Measurements from ENCODE around the gene BTAF1. TPM values are rescaled to one million over a fixed set of nuclear protein-coding genes. Genes with fewer than 3 reads are reported as not detected.

BTAF1 gene
- total and polyA plus RNA-seq, 10 of the 15 experiments (the other 5 are each of a cell fraction or from before 2014, with no cell fraction given) = 11.8 to 157 (median 55.5) TPM

DNA sequence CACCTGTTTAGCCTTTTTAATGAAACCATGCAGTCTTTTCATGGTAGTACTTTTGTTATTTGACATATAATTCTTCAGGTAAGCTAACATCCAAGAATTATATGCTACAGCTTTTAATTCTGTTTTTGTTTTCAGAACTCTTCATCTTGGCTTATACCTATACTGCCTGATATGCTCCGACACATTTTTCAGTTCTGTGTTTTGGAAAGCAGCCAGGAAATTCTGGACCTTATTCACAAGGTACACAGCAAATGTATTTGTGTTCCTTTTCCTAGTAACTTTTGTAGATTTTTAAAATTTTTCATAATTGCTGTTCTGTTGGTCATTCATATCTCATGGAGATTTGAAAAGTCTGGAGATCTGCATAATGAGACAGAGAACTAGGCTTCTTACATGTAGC is 56.7 kb downstream of the BTAF1 start:
- H3K27ac ChIP-seq (ENCODE audit: control insufficient read depth, insufficient read depth) = no peak overlapping the region
- SMC1A ChIA-PET (ENCODE audit: uncharacterized antibody, unreplicated experiment) = no interaction called here
- CTCF ChIA-PET = interaction anchor here (0.5 kb wide), 1 partner anchor 683 kb away, joined by 4 read pairs; no protein-coding TSS in a partner anchor
- no peak overlapping the region for H3K4me2 ChIP-seq (ENCODE audit: control insufficient read depth, insufficient read depth)
- peaks cover 3 to 22% of the 10 kb centered on the region in 2 experiments for H3K36me3 ChIP-seq (ENCODE audit: control insufficient read depth in 2 of 2, insufficient read depth in 2 of 2, low read length in 1 of 2)
- in situ Hi-C loops (cut with MboI) = no loop called here
- RAD21 ChIA-PET (ENCODE audit: unreplicated experiment) = interaction anchor here (0.6 kb wide), 1 partner anchor 124 kb away, joined by 3 read pairs; no protein-coding TSS in a partner anchor
- H4K20me1 ChIP-seq (ENCODE audit: control insufficient read depth, insufficient read depth) = no peaks in the 10 kb centered on the region
- TF ChIP-seq STAT3 (IDR thresholded peaks at IDR 0.05; ENCODE audit: low read depth, low read length) = no peak
- TF ChIP-seq SREBF1 (IDR thresholded peaks at IDR 0.05; ENCODE audit: low read length) = no peak
- no peak for TF ChIP-seq CEBPB (IDR thresholded peaks at IDR 0.05; ENCODE audit: borderline replicate concordance in 1 of 2, low read depth in 2 of 2, low read length in 2 of 2)
- no peak for TF ChIP-seq ASH2L (IDR thresholded peaks at IDR 0.05; ENCODE audit: borderline replicate concordance, low read depth)
- TF ChIP-seq SIX5 (IDR thresholded peaks at IDR 0.05; ENCODE audit: low read depth, low read length, severe bottlenecking) = no peak
- no peak for TF ChIP-seq TBL1XR1 (IDR thresholded peaks at IDR 0.05; ENCODE audit: low read depth, low read length)
- TF ChIP-seq BACH1 (IDR thresholded peaks at IDR 0.05; ENCODE audit: borderline replicate concordance) = no peak
- TF ChIP-seq IKZF1 (conservative IDR thresholded peaks at IDR 0.05) = no peak
- no peak for TF ChIP-seq JUND (IDR thresholded peaks at IDR 0.05; ENCODE audit: low read depth, low read length)
- TF ChIP-seq, protein P1, sequence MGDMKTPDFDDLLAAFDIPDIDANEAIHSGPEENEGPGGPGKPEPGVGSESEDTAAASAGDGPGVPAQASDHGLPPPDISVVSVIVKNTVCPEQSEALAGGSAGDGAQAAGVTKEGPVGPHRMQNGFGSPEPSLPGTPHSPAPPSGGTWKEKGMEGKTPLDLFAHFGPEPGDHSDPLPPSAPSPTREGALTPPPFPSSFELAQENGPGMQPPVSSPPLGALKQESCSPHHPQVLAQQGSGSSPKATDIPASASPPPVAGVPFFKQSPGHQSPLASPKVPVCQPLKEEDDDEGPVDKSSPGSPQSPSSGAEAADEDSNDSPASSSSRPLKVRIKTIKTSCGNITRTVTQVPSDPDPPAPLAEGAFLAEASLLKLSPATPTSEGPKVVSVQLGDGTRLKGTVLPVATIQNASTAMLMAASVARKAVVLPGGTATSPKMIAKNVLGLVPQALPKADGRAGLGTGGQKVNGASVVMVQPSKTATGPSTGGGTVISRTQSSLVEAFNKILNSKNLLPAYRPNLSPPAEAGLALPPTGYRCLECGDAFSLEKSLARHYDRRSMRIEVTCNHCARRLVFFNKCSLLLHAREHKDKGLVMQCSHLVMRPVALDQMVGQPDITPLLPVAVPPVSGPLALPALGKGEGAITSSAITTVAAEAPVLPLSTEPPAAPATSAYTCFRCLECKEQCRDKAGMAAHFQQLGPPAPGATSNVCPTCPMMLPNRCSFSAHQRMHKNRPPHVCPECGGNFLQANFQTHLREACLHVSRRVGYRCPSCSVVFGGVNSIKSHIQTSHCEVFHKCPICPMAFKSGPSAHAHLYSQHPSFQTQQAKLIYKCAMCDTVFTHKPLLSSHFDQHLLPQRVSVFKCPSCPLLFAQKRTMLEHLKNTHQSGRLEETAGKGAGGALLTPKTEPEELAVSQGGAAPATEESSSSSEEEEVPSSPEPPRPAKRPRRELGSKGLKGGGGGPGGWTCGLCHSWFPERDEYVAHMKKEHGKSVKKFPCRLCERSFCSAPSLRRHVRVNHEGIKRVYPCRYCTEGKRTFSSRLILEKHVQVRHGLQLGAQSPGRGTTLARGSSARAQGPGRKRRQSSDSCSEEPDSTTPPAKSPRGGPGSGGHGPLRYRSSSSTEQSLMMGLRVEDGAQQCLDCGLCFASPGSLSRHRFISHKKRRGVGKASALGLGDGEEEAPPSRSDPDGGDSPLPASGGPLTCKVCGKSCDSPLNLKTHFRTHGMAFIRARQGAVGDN (IDR thresholded peaks at IDR 0.05) = no peak
- no peak for TF ChIP-seq MEF2A (IDR thresholded peaks at IDR 0.05; ENCODE audit: insufficient read depth, low read depth, low read length)
- TF ChIP-seq CBX3 (IDR thresholded peaks at IDR 0.05; ENCODE audit: borderline replicate concordance, low read depth) = no peak
- TF ChIP-seq ETV6 (conservative IDR thresholded peaks at IDR 0.05 in 1 of 2, IDR thresholded peaks at IDR 0.05 in 1 of 2; ENCODE audit: borderline replicate concordance in 1 of 2, low read depth in 1 of 2) = no peak
- TF ChIP-seq POLR2AphosphoS5 (IDR thresholded peaks at IDR 0.05; ENCODE audit: low read length) = no peak
- TF ChIP-seq FOXM1 (IDR thresholded peaks at IDR 0.05; ENCODE audit: low read depth, low read length) = no peak
- TF ChIP-seq CEBPZ (IDR thresholded peaks at IDR 0.05; ENCODE audit: low read depth, low read length) = no peak
- WGBS (ENCODE audit: insufficient coverage, insufficient replicate concordance, low lambda C conversion rate, missing lambda C conversion rate) = 100% methylated on average over 1 of the region's 1 CpG
- no peak overlapping the region for H3K9ac ChIP-seq (ENCODE audit: control insufficient read depth, insufficient read depth, low read length)
- DNase-seq (ENCODE audit: low read depth, low spot score) (no peak), FAIRE-seq (no peak), ATAC-seq (no peak)
- H3K4me3 ChIP-seq = no peak overlapping the region
- H3K9me3 ChIP-seq (replicated peaks; ENCODE audit: control insufficient read depth, insufficient read depth, low read length) = no peaks in the 10 kb centered on the region
- H2AFZ ChIP-seq (ENCODE audit: control insufficient read depth, low read depth, low read length) = no peak overlapping the region
- POLR2A ChIA-PET = no interaction called here
- no peaks in the 10 kb centered on the region; the same call in 1 of the 2 replicates for H3K4me1 ChIP-seq (ENCODE audit: control insufficient read depth, insufficient read depth, low read length)
- intact Hi-C loops (cut with micrococcal nuclease; ENCODE audit: unreplicated experiment) = no loop called here
- no peaks in the 10 kb centered on the region for H3K27me3 ChIP-seq (replicated peaks in 1 of 2; ENCODE audit: control insufficient read depth in 2 of 2, insufficient read depth in 2 of 2, low read length in 1 of 2)
- H3K79me2 ChIP-seq (ENCODE audit: control insufficient read depth, insufficient read depth, low read length) = no peaks in the 10 kb centered on the region
- BruUV-seq (replicated peaks) = no TSS peak

Measured in GM12878 (cell line).